Stimulated activated CD8-positive, alpha-beta memory T cell treated with anti-CD3 and anti-CD28 coated beads, Interleukin-7, amount 100 ng/mL, for 1 hour (primary cell): ENCODE data around the gene CAPZA2.
A peak's percentile ranks its signal among the peaks of the same experiment; 100 is the strongest.
"Not testable (repeated sequence)": the region's sequence is repeated elsewhere in the genome, so short reads cannot be mapped to it uniquely, and the experiment has no call there.

Experiments
- DNase-seq, 2 donors: peaks; one replicate each; pipeline ENCODE4 v3.0.0-alpha.2; 2020; ENCODE audit warnings: low read depth in 2 of 2

The CAPZA2 gene

DNA sequence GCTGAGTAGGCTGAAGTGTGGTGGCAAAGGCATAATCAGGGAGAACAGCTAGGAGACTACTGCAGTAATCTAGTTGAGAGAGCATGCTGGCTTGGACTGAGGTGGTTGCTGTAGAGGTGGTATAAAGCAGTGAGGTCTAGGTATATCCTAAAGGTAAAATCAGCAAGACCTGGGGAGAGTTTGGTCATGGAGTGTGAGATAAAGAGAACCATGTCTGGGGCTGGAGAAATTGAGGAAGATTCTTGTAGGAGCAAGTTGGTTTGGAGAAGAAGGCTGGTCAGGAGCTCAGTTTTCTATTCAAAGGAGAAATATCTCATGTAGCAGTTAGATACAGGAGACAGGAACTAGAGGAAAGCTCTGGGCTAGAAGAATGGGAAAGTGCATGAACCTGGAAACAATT is 58.0 kb downstream of the CAPZA2 start:
- DNase-seq: no peak

DNA sequence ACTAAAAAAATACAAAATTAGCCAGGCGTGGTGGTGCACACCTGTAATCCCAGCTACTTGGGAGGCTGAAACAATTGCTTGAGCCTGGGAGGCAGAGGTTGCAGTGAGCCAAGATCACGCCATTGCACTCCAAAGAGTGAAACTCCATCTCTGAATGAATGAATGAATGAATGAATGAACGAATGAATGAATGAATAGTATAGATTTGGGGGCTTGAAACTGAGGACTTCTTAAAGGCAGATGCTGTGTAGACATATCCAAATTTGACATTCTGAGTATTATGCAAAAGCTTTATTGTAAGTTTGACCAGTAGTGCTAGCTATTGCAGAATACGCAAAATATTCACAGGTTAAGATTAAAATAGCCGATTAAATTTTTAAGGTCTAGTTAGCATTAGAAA is 60.2 kb downstream of the CAPZA2 start:
- no peak for DNase-seq

DNA sequence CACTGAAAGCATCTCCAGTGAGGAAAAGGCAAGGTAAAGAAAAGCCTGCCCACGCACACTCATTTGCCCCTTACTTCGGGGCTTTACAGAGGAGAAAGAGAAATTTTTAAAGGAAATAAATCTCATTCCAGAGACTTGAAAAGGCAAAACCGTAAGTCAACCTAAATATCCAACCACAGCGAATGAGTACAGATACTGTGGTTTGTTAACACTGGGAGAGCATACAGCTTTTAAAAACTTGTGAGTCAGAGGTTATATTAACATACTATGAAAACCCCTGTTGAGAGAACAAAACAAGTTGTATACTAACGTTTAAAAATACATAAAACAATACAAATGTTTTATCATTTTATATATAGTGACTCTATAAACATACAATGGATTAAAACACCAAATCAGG is 62.4 kb downstream of the CAPZA2 start:
- no peak for DNase-seq

GRCh38 chr7:116929021-116929420 is 66.6 kb downstream of the CAPZA2 start:
- DNase-seq: no peak

DNA sequence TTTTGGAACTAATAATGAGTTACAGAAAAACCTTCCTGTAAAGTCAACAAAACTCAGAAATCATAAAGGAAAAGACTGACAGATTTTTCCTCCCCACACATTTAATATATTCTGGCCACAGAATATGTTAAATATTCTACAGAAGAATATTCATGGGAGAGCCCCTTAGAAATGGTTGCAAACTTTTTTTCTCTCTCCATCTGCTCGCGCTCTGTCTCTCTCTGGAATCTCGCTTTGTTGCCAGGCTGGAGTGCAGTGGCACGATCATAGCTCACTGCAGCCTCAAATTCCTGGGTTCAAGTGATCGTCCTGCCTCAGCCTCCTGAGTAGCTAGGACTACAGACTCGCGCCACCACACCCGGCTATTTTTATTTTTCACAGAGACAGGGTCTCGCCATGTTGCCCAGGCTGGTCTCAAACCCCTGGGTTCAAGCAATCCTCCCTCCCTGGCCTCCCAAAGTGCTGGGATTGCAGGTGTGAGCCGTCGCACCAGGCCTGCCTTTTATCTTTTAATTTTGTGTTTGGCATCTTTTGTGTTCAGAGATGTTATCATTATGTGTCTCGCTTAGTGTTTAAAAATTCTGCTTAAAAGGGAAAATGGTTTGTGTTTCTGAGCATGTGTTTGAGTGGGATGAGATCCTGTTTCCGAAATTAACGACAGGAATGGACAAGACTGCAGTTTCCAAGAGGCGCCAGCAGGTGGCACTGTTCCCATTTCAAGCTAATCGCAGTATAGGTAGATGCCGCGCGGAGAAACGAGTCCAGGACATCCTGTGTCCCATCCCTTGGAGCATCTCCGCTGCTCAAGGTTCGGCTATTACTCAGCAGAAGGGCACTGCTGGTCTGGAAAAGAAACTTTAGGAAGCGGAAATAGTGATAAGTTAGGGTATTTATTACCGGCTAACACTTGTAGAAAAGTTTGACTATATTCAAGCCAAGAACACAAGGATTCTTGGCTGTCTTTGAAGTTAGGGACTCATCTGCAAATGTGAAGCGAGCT is 67.8 kb downstream of the CAPZA2 start:
- peak; percentile 52 to 69 for DNase-seq

DNA sequence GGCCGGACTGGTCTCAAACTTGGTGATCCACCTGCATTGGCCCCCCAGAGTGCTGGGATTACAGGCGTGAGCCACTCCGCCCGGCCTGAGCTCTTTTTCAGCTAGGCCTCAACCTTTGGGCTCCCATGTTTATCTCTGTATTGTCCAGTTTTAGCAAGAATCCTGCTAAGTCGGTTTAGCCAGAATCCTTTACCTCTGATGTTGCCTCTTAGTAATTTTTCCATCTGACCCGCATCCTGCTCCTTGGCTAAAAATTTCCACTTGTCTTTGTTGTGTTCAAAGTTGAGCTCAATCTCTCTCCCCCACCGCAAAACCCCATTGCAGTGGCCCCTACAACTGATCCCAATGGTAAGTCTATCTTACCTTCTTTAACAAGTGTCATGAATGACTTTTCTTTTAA is 70.2 kb downstream of the CAPZA2 start:
- DNase-seq: no peak

- DNase-seq: no peak
These were observed 71.1 kb downstream of the CAPZA2 start for GRCh38 chr7:116933465-116933864.

DNA sequence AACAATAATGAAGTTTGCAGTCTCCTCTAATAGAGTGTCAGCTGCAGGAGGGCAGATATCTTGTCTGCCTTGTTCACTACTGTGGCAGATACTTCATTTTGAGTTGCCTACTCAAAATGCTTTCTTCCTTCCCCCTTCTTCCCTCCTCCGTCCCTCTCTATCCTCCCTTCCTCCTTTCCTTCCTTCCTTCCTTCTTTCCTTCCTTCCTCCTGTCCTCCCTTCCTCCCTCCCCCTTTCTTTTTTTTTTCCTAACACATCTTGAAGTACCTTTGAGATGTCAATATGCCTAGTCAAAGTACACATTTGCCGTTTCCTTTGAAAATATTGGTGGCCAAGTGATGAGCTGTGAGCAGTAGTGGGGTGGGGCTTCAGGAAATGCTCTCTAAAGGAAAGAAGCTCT is 72.2 kb downstream of the CAPZA2 start:
- DNase-seq: no peak

GRCh38 chr7:116936844-116937243 is 74.5 kb downstream of the CAPZA2 start:
- DNase-seq: not testable (repeated sequence)

- DNase-seq: no peak
These were observed 76.3 kb downstream of the CAPZA2 start for GRCh38 chr7:116938678-116939077.

DNA sequence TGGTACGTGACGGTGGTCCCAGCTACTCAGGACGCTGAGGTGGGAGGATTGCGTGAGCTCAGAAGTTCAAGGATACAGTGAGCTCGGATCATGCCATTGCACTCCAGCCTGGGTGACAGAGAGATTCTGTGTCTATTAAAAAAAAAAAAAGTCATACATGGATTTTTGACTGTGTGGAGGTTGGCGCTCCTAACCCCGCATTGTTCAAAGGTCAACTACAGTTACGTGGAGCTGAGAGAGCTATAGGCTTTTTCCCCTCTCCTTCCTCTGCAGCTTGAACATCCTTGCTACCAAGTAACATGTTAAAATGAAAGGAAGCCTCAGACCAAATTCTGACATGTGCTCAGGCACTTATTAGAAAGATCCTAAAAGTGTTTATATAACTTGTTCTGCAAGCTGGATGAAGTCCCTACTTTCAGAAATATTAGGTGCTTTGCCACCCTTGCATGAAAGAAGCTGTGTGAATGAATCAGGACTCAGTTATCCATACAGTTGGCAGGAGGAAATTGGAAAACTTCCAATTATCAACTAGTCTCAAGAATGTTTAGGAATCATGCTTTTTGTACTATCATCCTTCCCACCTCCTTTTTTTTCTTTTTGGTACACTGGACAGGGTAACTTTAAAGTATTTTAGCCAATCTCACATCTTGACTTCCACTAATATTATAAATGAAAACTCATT is 78.4 kb downstream of the CAPZA2 start:
- no peak for DNase-seq

GRCh38 chr7:116942504-116942903 is 80.1 kb downstream of the CAPZA2 start:
- DNase-seq: no peak

- DNase-seq: no peak
These were observed 86.5 kb downstream of the CAPZA2 start for GRCh38 chr7:116948934-116949333.

DNA sequence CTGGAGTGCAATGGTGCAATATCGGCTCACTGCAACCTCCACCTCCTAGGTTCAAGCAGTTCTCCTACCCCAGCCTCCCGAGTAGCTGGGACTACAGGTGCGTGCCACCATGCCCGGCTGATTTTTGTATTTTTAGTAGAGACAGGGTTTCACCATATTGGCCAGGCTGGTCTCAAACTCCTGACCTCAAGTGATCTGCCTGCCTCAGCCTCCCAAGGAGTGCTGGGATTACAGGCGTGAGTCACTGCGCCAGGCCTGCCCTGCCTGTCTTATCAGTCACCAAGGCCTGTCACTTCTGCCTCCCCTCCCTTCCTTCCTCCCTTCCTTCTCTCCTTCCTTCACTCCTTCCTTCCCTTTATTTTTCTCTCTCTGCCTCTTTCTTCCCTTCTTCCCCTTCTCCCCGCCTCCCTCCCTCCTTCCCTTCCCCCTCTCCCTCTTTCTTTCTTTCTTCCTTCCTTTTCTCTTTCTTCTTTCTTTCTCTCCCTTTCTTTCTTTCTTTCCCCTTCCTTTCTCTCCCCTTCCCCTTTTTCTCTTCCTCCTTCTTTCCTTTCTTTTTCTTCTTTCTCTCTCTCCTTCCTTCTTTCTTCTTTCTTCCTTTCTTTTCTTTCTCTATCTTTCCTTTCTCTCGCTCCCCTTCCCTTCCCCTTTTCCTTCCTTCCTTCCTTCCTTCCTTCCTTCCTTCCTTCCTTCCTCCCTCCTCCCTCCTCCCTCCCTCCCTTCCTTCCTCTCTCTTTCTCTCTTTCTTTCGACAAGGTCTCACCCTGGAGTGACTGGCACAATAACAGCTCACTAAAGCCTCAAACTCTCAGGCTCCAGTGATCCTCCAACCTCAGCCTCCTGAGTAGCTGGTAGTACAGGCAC is 87.8 kb downstream of the CAPZA2 start:
- DNase-seq: no peak

- DNase-seq: no peak
These were observed 88.5 kb downstream of the CAPZA2 start for GRCh38 chr7:116950889-116951351.

GRCh38 chr7:116951366-116952292 is 89.2 kb downstream of the CAPZA2 start:
- no peak for DNase-seq

DNA sequence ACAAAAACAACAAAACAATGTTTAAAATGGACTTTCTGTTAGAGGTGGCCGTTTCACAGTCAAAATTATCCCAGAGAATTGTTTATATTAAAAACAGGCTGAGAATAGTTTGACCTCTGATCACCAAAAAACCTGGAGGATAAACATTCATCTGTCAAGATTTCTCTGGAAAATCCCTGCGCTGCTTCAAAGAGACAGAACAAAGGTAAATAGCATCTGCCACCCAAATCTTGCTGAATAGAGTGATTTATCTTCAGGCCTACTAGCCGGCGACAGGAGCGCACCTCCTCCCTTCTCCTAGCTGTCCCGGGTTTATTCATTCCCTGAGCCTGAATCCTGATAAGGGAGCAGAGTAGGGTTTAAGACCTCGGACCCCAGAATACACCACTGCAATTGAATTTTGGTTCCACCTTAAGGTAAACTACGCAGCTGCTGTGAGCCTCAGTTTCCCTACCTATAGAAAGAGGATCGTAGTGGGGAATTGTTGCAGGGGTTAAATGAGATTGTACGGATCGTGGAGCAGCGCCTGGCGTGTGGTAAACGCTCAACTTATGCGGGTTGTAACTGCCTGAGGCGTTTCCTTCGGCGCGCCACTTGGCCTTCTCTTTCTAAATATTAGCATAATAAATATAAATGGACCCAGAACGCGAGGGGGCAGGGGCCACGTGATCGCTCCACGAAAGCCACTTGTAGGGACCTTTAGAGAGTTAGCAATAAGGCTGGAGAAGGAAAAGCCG is 90.4 kb downstream of the CAPZA2 start:
- DNase-seq: no peak

GRCh38 chr7:116953372-116953905 is 91.1 kb downstream of the CAPZA2 start, which contains the start of gene ST7:
Gene ST7, plus strand, starts transcription at chr7:116953501. Its CDS starts 40 bp downstream, at chr7:116953541.
- DNase-seq: peak; percentile 34 to 41
